Measurements from ENCODE around the gene ZNF397. TPM values are rescaled to one million over a fixed set of nuclear protein-coding genes. Genes with fewer than 3 reads are reported as not detected.

The ZNF397 gene
- total RNA-seq, 1 donor from 2014 or later = 43.6 TPM

GRCh38 chr18:35246831-35247230 is 6.0 kb downstream of the ZNF397 start:
- H3K4me3 Mint-ChIP-seq (ENCODE audit: low read depth) = no peak overlapping the region
- H3K9me3 Mint-ChIP-seq (ENCODE audit: low read depth) = no peaks in the 10 kb centered on the region
- no peaks in the 10 kb centered on the region for H3K27me3 Mint-ChIP-seq
- DNase-seq (ENCODE audit: low spot score, unreplicated experiment) = no peak
- TF ChIP-seq CTCF (IDR thresholded peaks at IDR 0.05; ENCODE audit: unreplicated experiment) = no peak
- peaks cover 62% of the 10 kb centered on the region for H3K36me3 Mint-ChIP-seq (ENCODE audit: insufficient read depth)
- peak overlapping the region; percentile 60 for H3K27ac Mint-ChIP-seq
- H3K4me1 Mint-ChIP-seq (ENCODE audit: low read depth) = peaks cover 8% of the 10 kb centered on the region

GRCh38 chr18:35247412-35248249 is 6.8 kb downstream of the ZNF397 start:
- TF ChIP-seq CTCF (IDR thresholded peaks at IDR 0.05; ENCODE audit: unreplicated experiment) = no peak
- Mint-ChIP-seq H3K9me3 (ENCODE audit: low read depth) (no peaks in the 10 kb centered on the region), H3K4me3 (ENCODE audit: low read depth) (no peak overlapping the region), H3K4me1 (ENCODE audit: low read depth) (peaks cover 1% of the 10 kb centered on the region), H3K27me3 (no peaks in the 10 kb centered on the region), H3K36me3 (ENCODE audit: insufficient read depth) (peaks cover 62% of the 10 kb centered on the region), H3K27ac (no peak overlapping the region)
- no peak for DNase-seq (ENCODE audit: low spot score, unreplicated experiment)

- no peaks in the 10 kb centered on the region for H3K27me3 Mint-ChIP-seq
- no peak overlapping the region for H3K27ac Mint-ChIP-seq
- no peak for TF ChIP-seq CTCF (IDR thresholded peaks at IDR 0.05; ENCODE audit: unreplicated experiment)
- H3K4me3 Mint-ChIP-seq (ENCODE audit: low read depth) = no peak overlapping the region
- H3K36me3 Mint-ChIP-seq (ENCODE audit: insufficient read depth) = peaks cover 65% of the 10 kb centered on the region
- H3K9me3 Mint-ChIP-seq (ENCODE audit: low read depth) = no peaks in the 10 kb centered on the region
- DNase-seq (ENCODE audit: low spot score, unreplicated experiment) = no peak
- H3K4me1 Mint-ChIP-seq (ENCODE audit: low read depth) = no peaks in the 10 kb centered on the region
These were observed 7.6 kb downstream of the ZNF397 start for GRCh38 chr18:35248429-35248828.

- no peak for TF ChIP-seq CTCF (IDR thresholded peaks at IDR 0.05; ENCODE audit: unreplicated experiment)
- Mint-ChIP-seq H3K36me3 (ENCODE audit: insufficient read depth) (peaks cover 46% of the 10 kb centered on the region), H3K4me3 (ENCODE audit: low read depth) (no peak overlapping the region), H3K27ac (no peak overlapping the region), H3K4me1 (ENCODE audit: low read depth) (no peaks in the 10 kb centered on the region), H3K9me3 (ENCODE audit: low read depth) (peaks cover 10% of the 10 kb centered on the region), H3K27me3 (no peaks in the 10 kb centered on the region)
- DNase-seq (ENCODE audit: low spot score, unreplicated experiment) = no peak
These were observed 11.6 kb downstream of the ZNF397 start for GRCh38 chr18:35252466-35252865.

GRCh38 chr18:35253655-35254287 is 12.9 kb downstream of the ZNF397 start:
- no peak for TF ChIP-seq CTCF (IDR thresholded peaks at IDR 0.05; ENCODE audit: unreplicated experiment)
- no peak overlapping the region for H3K4me3 Mint-ChIP-seq (ENCODE audit: low read depth)
- H3K27me3 Mint-ChIP-seq = no peaks in the 10 kb centered on the region
- no peak overlapping the region for H3K27ac Mint-ChIP-seq
- DNase-seq (ENCODE audit: low spot score, unreplicated experiment) = no peak
- H3K9me3 Mint-ChIP-seq (ENCODE audit: low read depth) = peaks cover 10% of the 10 kb centered on the region
- peaks cover 46% of the 10 kb centered on the region for H3K36me3 Mint-ChIP-seq (ENCODE audit: insufficient read depth)
- no peaks in the 10 kb centered on the region for H3K4me1 Mint-ChIP-seq (ENCODE audit: low read depth)

Data from progenitor cell of endocrine pancreas (in vitro differentiated cells).